Measurements from ENCODE around the gene LTBR.

The LTBR gene

GRCh38 chr12:6369916-6370575, 13.9 kb upstream of the LTBR start:
- no peak for DNase-seq

- no peak for DNase-seq
These were observed 13.4 kb upstream of the LTBR start for GRCh38 chr12:6370576-6370935.

GRCh38 chr12:6370994-6371754, 12.8 kb upstream of the LTBR start:
- DNase-seq: no peak

- DNase-seq: no peak
These were observed 11.5 kb upstream of the LTBR start for GRCh38 chr12:6372403-6373003.

- DNase-seq: no peak
These were observed 10.8 kb upstream of the LTBR start for GRCh38 chr12:6373022-6373787.

- no peak for DNase-seq
These were observed 9.8 kb upstream of the LTBR start for GRCh38 chr12:6374028-6374785.

- no peak for DNase-seq
These were observed 9.2 kb upstream of the LTBR start for GRCh38 chr12:6374786-6375160.

- DNase-seq: no peak
These were observed 8.5 kb upstream of the LTBR start, which contains the start of gene SCNN1A for GRCh38 chr12:6375269-6376078. SCNN1A (minus strand) TSS chr12:6375563; CDS start chr12:6374783, 780 bp downstream.

GRCh38 chr12:6376079-6376869, 7.7 kb upstream of the LTBR start:
- no peak for DNase-seq

- DNase-seq: no peak
These were observed 6.9 kb upstream of the LTBR start for GRCh38 chr12:6376870-6377666.

- no peak for DNase-seq
These were observed 6.3 kb upstream of the LTBR start for GRCh38 chr12:6377667-6377994.

GRCh38 chr12:6378709-6379472, 5.1 kb upstream of the LTBR start:
- DNase-seq: peak; percentile 7

- DNase-seq: no peak
These were observed 3.5 kb upstream of the LTBR start for GRCh38 chr12:6380141-6381121.

- DNase-seq: no peak
These were observed 1.6 kb upstream of the LTBR start for GRCh38 chr12:6382371-6382770.

GRCh38 chr12:6382982-6383381, 980 bp upstream of the LTBR start:
- DNase-seq: no peak

- DNase-seq: no peak
These were observed 806 bp downstream of the LTBR start for GRCh38 chr12:6384499-6385436.

- DNase-seq: no peak
These were observed 2.1 kb downstream of the LTBR start for GRCh38 chr12:6386038-6386437.
